ENCODE data around the gene ILKAP. TPM values are rescaled to one million over a fixed set of nuclear protein-coding genes. Genes with fewer than 3 reads are reported as not detected.
"Not testable (repeated sequence)": the region's sequence is repeated elsewhere in the genome, so short reads cannot be mapped to it uniquely, and the experiment has no call there.

The ILKAP gene
- total RNA-seq, 2 experiments from 2014 or later: 46.6 to 46.7 TPM

GRCh38 chr2:238173692-238174091 lies 29.8 kb downstream of the ILKAP start:
- no peaks in the 10 kb centered on the region for H3K9me3 Mint-ChIP-seq
- peaks cover 4% of the 10 kb centered on the region for H3K4me1 Mint-ChIP-seq (ENCODE audit: low read depth)
- no peak for DNase-seq
- H3K27ac Mint-ChIP-seq: no peak overlapping the region
- peaks cover 36% of the 10 kb centered on the region for H3K36me3 Mint-ChIP-seq (ENCODE audit: low read depth)
- no peak overlapping the region for H3K4me3 Mint-ChIP-seq
- intact Hi-C loops (cut with micrococcal nuclease): no loop called here
- CTCF ChIA-PET: no interaction called here
- no peaks in the 10 kb centered on the region for H3K27me3 Mint-ChIP-seq (ENCODE audit: low read depth)

GRCh38 chr2:238172439-238172838 lies 31.1 kb downstream of the ILKAP start:
- no peak overlapping the region for H3K27ac Mint-ChIP-seq
- no peak overlapping the region for H3K4me3 Mint-ChIP-seq
- CTCF ChIA-PET: interaction anchor here (0.6 kb wide), 1 partner anchor 13 kb away, joined by 3 read pairs; the partner anchor contains the start of gene ERFE
- H3K9me3 Mint-ChIP-seq: no peaks in the 10 kb centered on the region
- intact Hi-C loops (cut with micrococcal nuclease): no loop called here
- no peak for DNase-seq
- H3K4me1 Mint-ChIP-seq (ENCODE audit: low read depth): peaks cover 4% of the 10 kb centered on the region
- peaks cover 30% of the 10 kb centered on the region for H3K36me3 Mint-ChIP-seq (ENCODE audit: low read depth)
- H3K27me3 Mint-ChIP-seq (ENCODE audit: low read depth): no peaks in the 10 kb centered on the region

GRCh38 chr2:238171575-238172187 lies 31.8 kb downstream of the ILKAP start:
- H3K4me3 Mint-ChIP-seq: no peak overlapping the region
- no peak overlapping the region for H3K27ac Mint-ChIP-seq
- intact Hi-C loops (cut with micrococcal nuclease): no loop called here
- no peaks in the 10 kb centered on the region for H3K27me3 Mint-ChIP-seq (ENCODE audit: low read depth)
- H3K36me3 Mint-ChIP-seq (ENCODE audit: low read depth): peaks cover 25% of the 10 kb centered on the region
- H3K9me3 Mint-ChIP-seq: no peaks in the 10 kb centered on the region
- DNase-seq: no peak
- peaks cover 4% of the 10 kb centered on the region for H3K4me1 Mint-ChIP-seq (ENCODE audit: low read depth)
- CTCF ChIA-PET: no interaction called here

GRCh38 chr2:238171072-238171431 lies 32.4 kb downstream of the ILKAP start:
- H3K4me1 Mint-ChIP-seq (ENCODE audit: low read depth); intact Hi-C loops (cut with micrococcal nuclease); H3K27ac Mint-ChIP-seq; H3K4me3 Mint-ChIP-seq; H3K9me3 Mint-ChIP-seq; H3K27me3 Mint-ChIP-seq (ENCODE audit: low read depth); CTCF ChIA-PET; DNase-seq: not testable (repeated sequence)
- peaks cover 22% of the 10 kb centered on the region for H3K36me3 Mint-ChIP-seq (ENCODE audit: low read depth)

- H3K9me3 Mint-ChIP-seq: no peaks in the 10 kb centered on the region
- no peak for DNase-seq
- peaks cover 4% of the 10 kb centered on the region for H3K4me1 Mint-ChIP-seq (ENCODE audit: low read depth)
- no peak overlapping the region for H3K27ac Mint-ChIP-seq
- H3K27me3 Mint-ChIP-seq (ENCODE audit: low read depth): no peaks in the 10 kb centered on the region
- H3K36me3 Mint-ChIP-seq (ENCODE audit: low read depth): peaks cover 20% of the 10 kb centered on the region
- CTCF ChIA-PET: no interaction called here
- H3K4me3 Mint-ChIP-seq: no peak overlapping the region
- intact Hi-C loops (cut with micrococcal nuclease): no loop called here
Measured at GRCh38 chr2:238170386-238171071, 33.0 kb downstream of the ILKAP start.

GRCh38 chr2:238169708-238170251 lies 33.7 kb downstream of the ILKAP start:
- intact Hi-C loops (cut with micrococcal nuclease): no loop called here
- peak overlapping the region; percentile 51 for H3K27ac Mint-ChIP-seq
- H3K9me3 Mint-ChIP-seq: no peaks in the 10 kb centered on the region

GRCh38 chr2:238169048-238169707 lies 34.3 kb downstream of the ILKAP start:
- DNase-seq: no peak
- Mint-ChIP-seq H3K4me1 (ENCODE audit: low read depth) (peaks cover 6% of the 10 kb centered on the region), H3K9me3 (no peaks in the 10 kb centered on the region), H3K27ac (peak overlapping the region; percentile 54), H3K36me3 (ENCODE audit: low read depth) (peaks cover 20% of the 10 kb centered on the region), H3K4me3 (no peak overlapping the region), H3K27me3 (ENCODE audit: low read depth) (peaks cover 10% of the 10 kb centered on the region)
- intact Hi-C loops (cut with micrococcal nuclease): no loop called here
- CTCF ChIA-PET: no interaction called here

More at GRCh38 chr2:238169708-238170251, 33.7 kb downstream of the ILKAP start:
- peaks cover 4% of the 10 kb centered on the region for H3K27me3 Mint-ChIP-seq (ENCODE audit: low read depth)
- no peak overlapping the region for H3K4me3 Mint-ChIP-seq
- CTCF ChIA-PET: no interaction called here
- H3K36me3 Mint-ChIP-seq (ENCODE audit: low read depth): peaks cover 20% of the 10 kb centered on the region
- peaks cover 4% of the 10 kb centered on the region for H3K4me1 Mint-ChIP-seq (ENCODE audit: low read depth)
- no peak for DNase-seq

- H3K9me3 Mint-ChIP-seq: no peaks in the 10 kb centered on the region
- H3K27ac Mint-ChIP-seq: no peak overlapping the region
- intact Hi-C loops (cut with micrococcal nuclease): no loop called here
- CTCF ChIA-PET: no interaction called here
- peaks cover 7% of the 10 kb centered on the region for H3K4me1 Mint-ChIP-seq (ENCODE audit: low read depth)
- no peak for DNase-seq
- H3K4me3 Mint-ChIP-seq: no peak overlapping the region
- peaks cover 10% of the 10 kb centered on the region for H3K27me3 Mint-ChIP-seq (ENCODE audit: low read depth)
- peaks cover 20% of the 10 kb centered on the region for H3K36me3 Mint-ChIP-seq (ENCODE audit: low read depth)
Measured at GRCh38 chr2:238168196-238169047, 35.1 kb downstream of the ILKAP start.

- H3K4me1 Mint-ChIP-seq (ENCODE audit: low read depth): peaks cover 7% of the 10 kb centered on the region
- H3K9me3 Mint-ChIP-seq: no peaks in the 10 kb centered on the region
- DNase-seq: no peak
- CTCF ChIA-PET: no interaction called here
- intact Hi-C loops (cut with micrococcal nuclease): no loop called here
- peaks cover 12% of the 10 kb centered on the region for H3K27me3 Mint-ChIP-seq (ENCODE audit: low read depth)
- H3K4me3 Mint-ChIP-seq: no peak overlapping the region
- peaks cover 14% of the 10 kb centered on the region for H3K36me3 Mint-ChIP-seq (ENCODE audit: low read depth)
- H3K27ac Mint-ChIP-seq: no peak overlapping the region
Measured at GRCh38 chr2:238167761-238168160, 35.7 kb downstream of the ILKAP start.

- Mint-ChIP-seq H3K27me3 (ENCODE audit: low read depth) (peaks cover 13% of the 10 kb centered on the region), H3K36me3 (ENCODE audit: low read depth) (peaks cover 11% of the 10 kb centered on the region), H3K4me1 (ENCODE audit: low read depth) (peaks cover 7% of the 10 kb centered on the region), H3K9me3 (no peaks in the 10 kb centered on the region), H3K4me3 (no peak overlapping the region), H3K27ac (no peak overlapping the region)
- CTCF ChIA-PET: no interaction called here
- intact Hi-C loops (cut with micrococcal nuclease): no loop called here
- no peak for DNase-seq
Measured at GRCh38 chr2:238167344-238167715, 36.2 kb downstream of the ILKAP start.

- intact Hi-C loops (cut with micrococcal nuclease): no loop called here
- no peak overlapping the region for H3K4me3 Mint-ChIP-seq
- peaks cover 14% of the 10 kb centered on the region for H3K27me3 Mint-ChIP-seq (ENCODE audit: low read depth)
- no peaks in the 10 kb centered on the region for H3K9me3 Mint-ChIP-seq
- no peak for DNase-seq
- CTCF ChIA-PET: no interaction called here
- peaks cover 7% of the 10 kb centered on the region for H3K4me1 Mint-ChIP-seq (ENCODE audit: low read depth)
- peaks cover 7% of the 10 kb centered on the region for H3K36me3 Mint-ChIP-seq (ENCODE audit: low read depth)
- H3K27ac Mint-ChIP-seq: no peak overlapping the region
Measured at GRCh38 chr2:238166391-238167343, 36.8 kb downstream of the ILKAP start.
